Measurements from ENCODE around the gene DKKL1.
"Not testable (repeated sequence)": the region's sequence is repeated elsewhere in the genome, so short reads cannot be mapped to it uniquely, and the experiment has no call there.

Gene DKKL1

DNA sequence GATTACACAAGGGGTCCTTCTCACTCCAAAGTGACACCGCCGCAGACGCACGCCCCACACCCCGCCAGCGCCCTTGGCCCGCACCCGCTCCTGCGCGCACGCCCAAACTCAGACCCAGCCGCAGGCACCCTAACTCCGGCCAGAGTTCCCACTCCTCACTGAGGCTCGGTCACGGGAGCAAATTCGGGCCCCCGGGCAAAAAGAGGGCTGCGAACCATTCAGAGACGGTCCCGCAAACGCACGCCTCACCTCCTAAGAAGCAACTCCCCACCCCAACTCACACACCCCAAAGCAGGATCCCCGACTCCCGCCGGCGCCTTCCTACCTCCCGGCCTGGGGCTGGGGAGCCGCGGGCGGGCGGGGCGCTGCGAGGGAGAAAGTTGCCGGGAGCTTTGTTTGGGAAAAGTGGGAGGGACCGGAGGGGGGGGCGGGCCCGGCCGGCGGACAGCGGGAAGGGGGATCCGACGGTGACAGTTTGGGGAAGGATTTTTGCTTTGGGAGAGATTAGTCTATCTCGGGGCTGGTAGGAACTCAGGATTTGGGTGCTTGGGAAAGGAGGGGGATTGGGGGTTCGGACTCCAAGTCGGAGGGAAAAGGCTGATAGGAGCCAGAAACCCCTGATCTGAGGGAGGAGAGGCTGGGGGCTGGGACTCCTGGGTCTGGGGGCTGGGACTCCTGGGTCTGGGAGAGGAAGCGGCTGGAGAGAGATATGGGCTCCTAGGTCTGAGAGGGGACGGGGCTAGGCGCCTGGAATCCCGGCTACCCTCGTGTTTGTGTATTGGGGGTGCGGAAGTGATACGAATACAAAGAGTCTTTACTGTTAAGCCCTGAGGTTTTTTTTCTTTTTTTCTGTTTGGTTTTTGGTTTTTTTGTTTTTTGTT is 1.4 kb upstream of the DKKL1 start, which contains the start of gene TEAD2:
Gene TEAD2, minus strand, starts transcription at position 369 of the 881 bp plus-strand sequence. CDS start 2,341 bp downstream, outside the sequence.
- POLR2A ChIA-PET: interaction anchor here (0.6 kb wide), 1 partner anchor 26 kb away, joined by 4 read pairs; the partner anchor contains the start of gene KASH5
- CTCF ChIA-PET: interaction anchor here (1.0 to 1.6 kb wide), 2 partner anchors 17 to 21 kb away, joined by 3 to 4 read pairs; no protein-coding TSS in a partner anchor
- DNase-seq (ENCODE audit: extremely low spot score): no peak
- TF ChIP-seq, protein P1, sequence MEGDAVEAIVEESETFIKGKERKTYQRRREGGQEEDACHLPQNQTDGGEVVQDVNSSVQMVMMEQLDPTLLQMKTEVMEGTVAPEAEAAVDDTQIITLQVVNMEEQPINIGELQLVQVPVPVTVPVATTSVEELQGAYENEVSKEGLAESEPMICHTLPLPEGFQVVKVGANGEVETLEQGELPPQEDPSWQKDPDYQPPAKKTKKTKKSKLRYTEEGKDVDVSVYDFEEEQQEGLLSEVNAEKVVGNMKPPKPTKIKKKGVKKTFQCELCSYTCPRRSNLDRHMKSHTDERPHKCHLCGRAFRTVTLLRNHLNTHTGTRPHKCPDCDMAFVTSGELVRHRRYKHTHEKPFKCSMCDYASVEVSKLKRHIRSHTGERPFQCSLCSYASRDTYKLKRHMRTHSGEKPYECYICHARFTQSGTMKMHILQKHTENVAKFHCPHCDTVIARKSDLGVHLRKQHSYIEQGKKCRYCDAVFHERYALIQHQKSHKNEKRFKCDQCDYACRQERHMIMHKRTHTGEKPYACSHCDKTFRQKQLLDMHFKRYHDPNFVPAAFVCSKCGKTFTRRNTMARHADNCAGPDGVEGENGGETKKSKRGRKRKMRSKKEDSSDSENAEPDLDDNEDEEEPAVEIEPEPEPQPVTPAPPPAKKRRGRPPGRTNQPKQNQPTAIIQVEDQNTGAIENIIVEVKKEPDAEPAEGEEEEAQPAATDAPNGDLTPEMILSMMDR (IDR thresholded peaks at IDR 0.05; ENCODE audit: control extremely low read depth, extremely low read depth, low read depth, missing control alignments): no peak

DNA sequence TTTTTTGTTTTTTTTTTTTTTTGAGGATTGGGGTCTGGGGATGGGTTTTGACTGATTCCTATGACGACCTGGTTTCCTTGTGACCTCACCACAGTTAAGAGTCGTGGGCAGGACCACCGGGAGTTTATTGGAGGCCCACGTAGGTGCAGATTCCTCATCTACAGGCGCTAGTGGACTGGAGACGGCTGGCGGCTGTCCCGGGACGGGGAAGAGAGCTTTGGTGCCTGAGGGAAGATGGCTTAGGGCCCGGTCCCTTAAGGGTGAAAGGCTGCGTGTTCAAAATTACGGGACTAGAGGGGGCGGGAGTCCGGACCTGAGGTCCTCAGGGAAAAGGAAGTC is 779 bp upstream of the DKKL1 start:
- TF ChIP-seq, protein P1 (IDR thresholded peaks at IDR 0.05; ENCODE audit: control extremely low read depth, extremely low read depth, low read depth, missing control alignments): no peak
- no peak for DNase-seq (ENCODE audit: extremely low spot score)
- CTCF ChIA-PET: interaction anchor here (1.0 to 1.6 kb wide), 2 partner anchors 16 to 20 kb away, joined by 3 to 4 read pairs; no protein-coding TSS in a partner anchor
- POLR2A ChIA-PET: no interaction called here

DNA sequence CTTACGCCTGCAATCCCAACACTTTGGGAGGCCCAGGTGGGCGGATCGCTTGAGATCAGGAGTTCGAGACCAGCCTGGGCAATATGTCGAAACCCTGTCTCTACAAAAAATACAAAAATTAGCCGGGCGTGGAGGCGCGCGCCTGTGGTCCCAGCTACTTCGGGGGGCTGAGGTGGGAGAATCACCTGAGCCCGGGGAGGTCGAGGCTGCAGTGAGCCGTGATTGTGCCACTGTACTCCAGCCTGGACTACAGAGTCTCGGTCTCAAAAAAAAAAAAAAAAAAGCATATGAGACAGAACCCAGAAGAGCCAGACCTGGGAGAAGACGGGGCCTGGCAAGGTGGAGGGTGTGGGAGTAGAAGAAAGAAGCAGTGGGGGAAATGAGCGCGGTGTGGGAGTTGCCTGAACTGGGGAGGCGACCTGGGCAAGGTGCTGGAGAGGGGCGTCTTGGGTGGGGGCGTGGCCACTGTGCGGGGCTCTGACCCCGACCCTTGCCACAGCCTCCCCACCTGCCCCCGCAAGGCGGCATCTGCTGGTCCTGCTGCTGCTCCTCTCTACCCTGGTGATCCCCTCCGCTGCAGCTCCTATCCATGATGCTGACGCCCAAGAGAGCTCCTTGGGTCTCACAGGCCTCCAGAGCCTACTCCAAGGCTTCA is 533 bp downstream of the DKKL1 start:
- ChIA-PET CTCF (no interaction called here), POLR2A (interaction anchor here (0.5 to 0.7 kb wide), 2 partner anchors 27 to 187 kb away, joined by 5 to 6 read pairs; no protein-coding TSS in a partner anchor)
- TF ChIP-seq, protein P1 (IDR thresholded peaks at IDR 0.05; ENCODE audit: control extremely low read depth, extremely low read depth, low read depth, missing control alignments): no peak
- DNase-seq (ENCODE audit: extremely low spot score): no peak

DNA sequence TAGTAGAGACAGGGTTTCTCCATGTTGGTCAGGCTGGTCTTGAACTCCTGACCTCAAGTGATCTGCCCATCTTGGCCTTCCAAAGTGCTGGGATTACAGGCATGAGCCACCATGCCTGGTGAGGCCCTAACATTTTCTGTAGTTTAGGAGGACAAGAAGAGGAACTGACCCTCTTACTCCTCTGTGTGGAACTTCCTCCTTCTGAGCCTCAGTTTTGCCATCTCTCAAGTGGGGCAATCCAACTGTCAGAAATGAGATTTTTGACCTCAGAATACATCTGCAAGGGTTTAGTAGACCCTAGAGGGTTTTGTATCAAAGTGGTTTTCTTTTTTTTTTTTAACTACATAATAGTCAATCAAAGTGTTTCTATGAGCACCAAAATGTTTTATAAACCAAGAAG is 2.4 kb downstream of the DKKL1 start:
- TF ChIP-seq, protein P1 (IDR thresholded peaks at IDR 0.05; ENCODE audit: control extremely low read depth, extremely low read depth, low read depth, missing control alignments): no peak
- DNase-seq (ENCODE audit: extremely low spot score): no peak
- POLR2A ChIA-PET: no interaction called here
- CTCF ChIA-PET: interaction anchor here (1.0 to 2.1 kb wide), 2 partner anchors 26 to 64 kb away, joined by 4 to 8 read pairs; no protein-coding TSS in a partner anchor

DNA sequence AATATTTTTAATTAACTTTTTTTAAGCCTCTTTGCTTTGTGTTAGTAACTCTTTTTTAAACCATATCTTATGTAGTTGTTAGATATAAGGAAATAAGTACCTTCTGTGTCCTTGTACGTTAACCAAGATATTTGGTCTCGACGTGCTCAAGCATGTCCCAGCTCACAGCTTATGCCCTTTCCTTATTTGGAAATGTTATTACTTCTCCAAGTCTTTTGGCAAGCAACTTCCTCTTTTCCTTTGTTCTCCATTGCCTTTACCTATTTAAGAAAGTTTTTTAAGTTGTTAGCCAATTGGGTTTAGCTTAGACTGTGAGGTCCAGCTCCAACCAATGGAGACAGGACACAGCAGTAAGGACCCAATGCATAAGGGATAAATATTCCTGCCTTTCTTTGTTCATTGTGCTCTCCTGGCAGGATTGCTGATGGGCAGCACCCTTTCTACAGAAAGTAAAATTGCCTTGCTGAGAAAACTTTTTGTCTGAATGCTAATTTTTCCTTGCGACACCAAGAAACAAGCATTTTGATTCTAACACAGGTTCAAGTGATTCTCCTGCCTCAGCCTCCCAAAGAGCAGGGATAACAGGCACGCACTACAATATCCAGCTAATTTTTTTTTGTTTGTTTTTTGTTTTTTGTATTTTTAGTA is 5.2 kb downstream of the DKKL1 start:
- DNase-seq (ENCODE audit: extremely low spot score): no peak
- TF ChIP-seq, protein P1 (IDR thresholded peaks at IDR 0.05; ENCODE audit: control extremely low read depth, extremely low read depth, low read depth, missing control alignments): no peak
- CTCF ChIA-PET: interaction anchor here (0.7 to 1.5 kb wide), 3 partner anchors 10 to 40 kb away, joined by 3 to 5 read pairs (median 3); no protein-coding TSS in a partner anchor
- POLR2A ChIA-PET: no interaction called here

DNA sequence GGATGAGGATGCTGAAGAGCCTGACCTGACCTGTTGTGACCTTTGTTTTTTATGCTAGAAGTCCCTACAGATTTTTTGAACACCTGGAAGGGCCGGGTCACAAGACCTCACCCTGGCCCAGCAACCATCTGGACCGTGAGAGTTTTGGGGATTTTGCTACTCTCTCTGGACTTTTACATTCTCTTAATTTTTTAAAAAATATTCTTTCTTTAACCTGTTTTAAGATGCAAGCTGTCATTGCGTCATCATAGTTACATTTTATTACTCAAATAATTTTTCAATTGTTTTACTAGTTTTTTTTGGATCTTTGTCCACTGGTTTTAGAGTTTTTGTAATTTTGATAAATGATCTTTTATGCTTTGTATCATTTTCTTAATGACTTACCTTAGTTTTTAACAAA is 7.5 kb downstream of the DKKL1 start:
- ChIA-PET POLR2A (no interaction called here), CTCF (interaction anchor here (1.5 kb wide), 1 partner anchor 14 kb away, joined by 3 read pairs; no protein-coding TSS in a partner anchor)
- no peak for DNase-seq (ENCODE audit: extremely low spot score)
- TF ChIP-seq, protein P1 (IDR thresholded peaks at IDR 0.05; ENCODE audit: control extremely low read depth, extremely low read depth, low read depth, missing control alignments): no peak

DNA sequence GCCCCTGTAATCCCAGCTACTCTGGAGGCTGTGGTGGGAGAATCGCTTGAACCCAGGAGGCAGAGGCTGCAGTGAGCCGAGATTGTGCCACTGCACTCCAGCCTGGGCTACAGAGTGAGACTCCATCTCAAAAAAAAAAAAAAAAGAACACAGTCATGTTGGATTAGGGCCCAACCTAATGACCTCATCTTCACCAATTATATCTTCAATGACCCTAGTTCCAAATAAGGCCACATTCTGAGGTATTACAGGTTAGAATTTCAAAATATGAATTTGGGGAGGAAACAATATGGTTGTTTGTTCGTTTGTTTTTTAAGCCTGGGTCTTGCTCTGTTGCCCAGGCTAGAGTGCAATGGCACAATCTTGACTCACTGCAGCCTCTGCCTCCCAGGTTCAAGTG is 9.5 kb downstream of the DKKL1 start:
- POLR2A ChIA-PET; DNase-seq (ENCODE audit: extremely low spot score): not testable (repeated sequence)
- CTCF ChIA-PET: interaction anchor here (0.9 kb wide), 1 partner anchor 164 kb away, joined by 3 read pairs; no protein-coding TSS in a partner anchor
